Heart left ventricle (tissue), 13 donors: Measurements from ENCODE around the gene AMDHD1.

Experiments used
- CTCF ChIP-seq, 12 donors: fragments of 200-600 bp; sonication (generic) in 4 of 12; IDR thresholded peaks; one replicate each; pipeline versions ENCODE4 v1.5.0 to v1.8.0; 2018 to 2022; ENCODE audit warnings: antibody characterized with exemption in 12 of 12, mild to moderate bottlenecking in 5 of 12
- POLR2A ChIP-seq, 2 donors: fragments of 450-650 bp; IDR thresholded peaks; one replicate each; pipeline ENCODE4 v1.6.1; 2017; ENCODE audit warnings: antibody characterized with exemption in 2 of 2, mild to moderate bottlenecking in 2 of 2, moderate library complexity in 2 of 2
- donor health status: ischemic (EF 13 %, LVEDD 7.1; RV severe dilation, severe dysfunction).
- donor health status: DM: no; HTN: yes; CAD: no.
- donor health status: DM: no; HTN: no; CAD: no.
- donor health status: ischemic (EF 25% LVEDD 6.9; RV normal size, moderate dysfunction).
- donor health status: ischemic (EF 25% LVEDD 5.7; RV mildly dilated, moderate dysfunction).
- donor health status: ischemic (EF 35%, LVEDD 5.7; RV mildly dilated, moderate dysfunction).
- donor health status: nonischemic (EF 11% LVEDD 7.7; RV severe dilation, severe dysfunction).
- donor health status: DM: yes; HTN: yes; CAD: no.
- donor health status: PGD.
- donor health status: ischemic (EF 29% LVEDD 5.4; RV normal size, mild dysfunction).
- donor health status: nonischemic (EF 23%, LVEDD 6.1; RV moderate dilation, normal function).

- TF ChIP-seq CTCF (IDR thresholded peaks at IDR 0.05) (no peak), POLR2A (IDR thresholded peaks at IDR 0.05) (no peak)
Measured at GRCh38 chr12:95967301-95967700, 24.2 kb downstream of the AMDHD1 start.
